ENCODE results near the gene HLA-DMA.
A peak's percentile ranks its signal among the peaks of the same experiment; 100 is the strongest.

The HLA-DMA gene

DNA sequence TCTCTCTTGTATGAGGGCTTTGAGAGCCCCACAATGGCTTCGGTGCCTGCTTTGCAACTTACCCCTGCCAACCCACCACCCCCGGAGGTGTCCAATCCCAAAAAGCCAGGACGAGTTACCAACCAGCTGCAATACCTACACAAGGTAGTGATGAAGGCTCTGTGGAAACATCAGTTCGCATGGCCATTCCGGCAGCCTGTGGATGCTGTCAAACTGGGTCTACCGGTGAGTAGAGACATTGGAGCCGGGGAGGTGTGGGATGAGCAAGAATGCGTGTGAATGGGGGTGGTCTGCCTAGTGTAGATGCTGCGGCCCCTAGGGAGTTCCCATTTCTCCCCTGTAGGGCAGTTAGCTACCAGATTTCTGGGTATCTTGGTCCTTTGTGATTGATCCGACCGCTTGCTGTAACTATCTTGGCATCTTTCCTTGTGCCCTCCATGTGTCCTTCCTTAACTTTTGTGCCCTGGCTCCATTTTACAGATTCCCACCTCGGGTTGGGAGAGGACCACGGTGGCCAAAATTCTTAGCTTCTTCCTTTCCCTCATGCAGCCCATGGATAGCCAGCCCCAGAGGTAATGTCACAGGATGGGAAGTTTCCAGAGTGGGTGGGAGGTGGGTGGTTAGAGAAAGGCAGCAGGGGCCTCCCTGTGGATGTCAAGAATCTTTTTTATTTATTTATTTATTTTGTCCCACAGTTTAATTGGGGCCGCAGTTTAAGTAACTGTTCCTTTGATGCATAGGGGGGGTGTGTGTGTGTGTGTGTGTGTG, 21.8 kb upstream of the HLA-DMA start:
- DNase-seq (ENCODE audit: low read depth): no peak
- peak overlapping the region; percentile 91 for H3K4me3 ChIP-seq (ENCODE audit: control insufficient read depth, low read depth, low read length)
- TF ChIP-seq, protein P1, sequence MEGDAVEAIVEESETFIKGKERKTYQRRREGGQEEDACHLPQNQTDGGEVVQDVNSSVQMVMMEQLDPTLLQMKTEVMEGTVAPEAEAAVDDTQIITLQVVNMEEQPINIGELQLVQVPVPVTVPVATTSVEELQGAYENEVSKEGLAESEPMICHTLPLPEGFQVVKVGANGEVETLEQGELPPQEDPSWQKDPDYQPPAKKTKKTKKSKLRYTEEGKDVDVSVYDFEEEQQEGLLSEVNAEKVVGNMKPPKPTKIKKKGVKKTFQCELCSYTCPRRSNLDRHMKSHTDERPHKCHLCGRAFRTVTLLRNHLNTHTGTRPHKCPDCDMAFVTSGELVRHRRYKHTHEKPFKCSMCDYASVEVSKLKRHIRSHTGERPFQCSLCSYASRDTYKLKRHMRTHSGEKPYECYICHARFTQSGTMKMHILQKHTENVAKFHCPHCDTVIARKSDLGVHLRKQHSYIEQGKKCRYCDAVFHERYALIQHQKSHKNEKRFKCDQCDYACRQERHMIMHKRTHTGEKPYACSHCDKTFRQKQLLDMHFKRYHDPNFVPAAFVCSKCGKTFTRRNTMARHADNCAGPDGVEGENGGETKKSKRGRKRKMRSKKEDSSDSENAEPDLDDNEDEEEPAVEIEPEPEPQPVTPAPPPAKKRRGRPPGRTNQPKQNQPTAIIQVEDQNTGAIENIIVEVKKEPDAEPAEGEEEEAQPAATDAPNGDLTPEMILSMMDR (IDR thresholded peaks at IDR 0.05; ENCODE audit: control insufficient read depth, insufficient read depth, low read depth, low read length, missing control alignments): no peak

DNA sequence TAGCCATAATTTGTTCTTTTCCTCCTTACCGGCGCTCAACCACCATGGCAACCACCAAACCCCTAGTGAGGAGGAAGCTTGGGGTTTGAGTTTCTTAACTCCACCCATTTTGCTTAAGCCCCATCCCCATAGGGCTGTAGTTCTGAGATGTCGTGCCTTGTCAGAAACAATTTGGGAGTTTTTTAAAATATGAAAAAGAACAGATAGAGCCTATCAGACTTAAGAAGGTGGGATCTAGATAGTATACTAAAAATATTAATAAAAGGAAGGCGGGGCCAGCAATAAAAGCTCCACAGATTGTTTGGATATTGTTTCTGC, 21.1 kb upstream of the HLA-DMA start:
- peak overlapping the region; percentile 91 for H3K4me3 ChIP-seq (ENCODE audit: control insufficient read depth, low read depth, low read length)
- TF ChIP-seq, protein P1 (IDR thresholded peaks at IDR 0.05; ENCODE audit: control insufficient read depth, insufficient read depth, low read depth, low read length, missing control alignments): no peak
- DNase-seq (ENCODE audit: low read depth): no peak

DNA sequence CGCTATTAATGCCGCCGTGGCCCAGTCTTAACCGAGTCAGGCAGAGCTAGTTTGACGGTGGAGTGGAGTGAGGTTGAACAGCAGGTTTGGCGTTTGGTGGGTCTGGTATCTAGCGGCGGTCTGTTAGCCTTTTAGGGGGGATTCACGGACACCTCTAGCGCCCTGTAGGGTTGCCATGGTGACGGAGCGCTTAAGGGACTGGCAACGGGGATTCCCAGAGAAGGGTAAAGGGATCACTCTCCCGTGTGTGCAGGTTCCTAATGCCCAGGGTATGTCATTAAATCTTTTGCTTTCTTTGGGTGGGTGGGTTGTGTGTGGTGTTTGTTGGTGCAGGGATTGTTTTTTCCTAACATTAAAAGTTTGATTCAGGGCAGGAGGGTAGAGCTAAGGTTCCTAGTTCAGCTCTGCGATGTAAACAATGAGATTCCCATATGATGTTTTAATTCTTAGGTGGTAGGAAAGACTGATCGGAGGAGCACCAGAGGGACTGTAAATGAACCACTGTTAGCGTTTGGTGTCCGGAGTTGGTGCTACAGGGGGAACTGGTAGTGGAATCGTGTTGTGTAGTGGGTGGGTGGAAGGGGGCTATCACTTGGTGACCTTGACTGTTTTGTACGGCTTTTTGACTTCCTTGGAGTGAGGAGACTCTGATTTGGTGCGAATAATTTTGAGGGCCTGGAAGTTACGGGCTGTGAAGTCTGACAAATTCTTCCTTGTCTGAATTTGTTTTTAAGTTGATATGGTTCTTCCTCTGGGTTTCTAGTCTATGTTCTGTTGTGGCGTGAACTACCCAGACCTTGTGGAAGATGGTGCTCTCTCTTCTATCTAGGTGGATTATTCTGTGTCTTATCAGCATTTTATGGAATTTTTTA, 20.5 kb upstream of the HLA-DMA start:
- DNase-seq (ENCODE audit: low read depth): no peak
- H3K4me3 ChIP-seq (ENCODE audit: control insufficient read depth, low read depth, low read length): peak overlapping the region; percentile 91
- TF ChIP-seq, protein P1 (IDR thresholded peaks at IDR 0.05; ENCODE audit: control insufficient read depth, insufficient read depth, low read depth, low read length, missing control alignments): no peak

DNA sequence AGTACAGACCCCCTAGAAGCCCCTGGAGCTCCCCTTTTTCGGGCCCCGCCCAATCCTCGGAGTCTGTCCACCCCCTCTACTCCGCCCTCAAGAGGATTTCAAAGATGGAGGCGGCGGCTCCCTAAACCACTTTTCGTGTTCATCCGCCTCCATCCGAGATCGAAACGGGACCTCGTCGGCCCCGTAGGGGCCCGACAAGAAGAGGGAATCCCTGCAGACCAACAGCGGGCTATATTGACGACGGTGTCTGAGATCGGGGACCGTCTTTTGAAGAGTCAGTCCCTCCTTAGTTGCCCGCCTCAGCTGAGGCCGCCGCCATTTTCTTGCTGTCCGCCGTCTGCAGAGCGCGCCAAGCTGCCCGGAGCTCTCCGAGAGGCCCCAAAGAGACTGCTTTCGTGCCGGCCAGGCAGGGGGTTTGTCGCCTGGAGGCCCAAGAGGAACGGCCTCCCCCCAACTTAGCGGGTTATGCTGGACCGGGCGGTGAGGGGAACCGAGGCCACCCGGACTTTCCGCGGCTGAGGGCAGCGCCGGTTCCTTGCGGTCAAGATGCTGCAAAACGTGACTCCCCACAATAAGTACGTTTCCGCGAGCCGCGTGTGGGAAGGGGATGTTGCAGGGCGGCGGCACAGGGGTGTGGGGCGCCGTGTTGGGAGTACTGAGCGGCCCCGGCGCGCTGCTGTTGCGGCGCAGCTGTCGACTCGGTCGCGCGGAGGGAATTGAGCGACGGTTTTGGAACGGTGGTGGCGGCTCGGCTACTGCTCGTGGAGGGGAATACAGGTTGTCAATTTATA, 19.7 kb upstream of the HLA-DMA start:
- DNase-seq (ENCODE audit: low read depth): no peak
- peak overlapping the region; percentile 91 for H3K4me3 ChIP-seq (ENCODE audit: control insufficient read depth, low read depth, low read length)
- TF ChIP-seq, protein P1 (IDR thresholded peaks at IDR 0.05; ENCODE audit: control insufficient read depth, insufficient read depth, low read depth, low read length, missing control alignments): no peak

DNA sequence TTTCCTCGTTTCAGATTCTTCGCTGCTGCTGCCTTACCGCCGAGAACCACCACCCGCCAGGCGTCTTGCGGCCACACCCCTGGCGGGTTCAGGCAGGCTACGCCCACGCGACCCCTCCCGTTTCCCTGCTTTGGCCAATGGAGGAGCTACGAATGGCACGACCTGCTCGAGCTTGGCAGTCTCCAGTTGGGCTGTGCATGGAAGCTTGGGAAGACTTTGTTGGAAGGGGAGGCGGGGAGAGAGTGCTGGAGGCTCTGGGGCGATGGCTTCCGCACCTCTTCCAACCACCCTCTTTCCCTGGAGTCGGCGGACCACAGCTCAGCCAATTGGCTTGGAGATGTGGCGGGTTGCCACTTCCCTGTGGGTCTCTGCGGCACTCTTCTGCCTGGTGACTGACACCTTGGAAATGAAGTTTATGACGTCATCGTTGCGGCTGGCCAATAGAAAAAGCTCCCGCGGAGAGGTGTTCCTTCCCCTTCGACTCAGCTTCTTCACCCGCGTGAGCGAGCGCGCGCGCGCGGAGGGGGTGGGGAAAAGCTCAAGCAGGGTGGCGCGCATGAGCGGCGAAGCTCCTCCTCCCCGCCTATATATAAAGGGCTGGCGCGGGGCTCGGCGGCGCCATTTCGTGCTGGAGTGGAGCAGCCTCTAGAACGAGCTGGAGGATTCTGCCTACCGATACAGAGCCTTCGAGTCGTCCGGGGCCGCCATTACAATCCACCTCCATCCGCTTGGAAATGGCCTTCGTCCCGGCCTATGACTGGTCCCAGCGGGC, 18.9 kb upstream of the HLA-DMA start:
- TF ChIP-seq, protein P1 (IDR thresholded peaks at IDR 0.05; ENCODE audit: control insufficient read depth, insufficient read depth, low read depth, low read length, missing control alignments): peak; percentile 5
- peak overlapping the region; percentile 93 for H3K4me3 ChIP-seq (ENCODE audit: control insufficient read depth, low read depth, low read length)
- peak; percentile 99 for DNase-seq (ENCODE audit: low read depth)

DNA sequence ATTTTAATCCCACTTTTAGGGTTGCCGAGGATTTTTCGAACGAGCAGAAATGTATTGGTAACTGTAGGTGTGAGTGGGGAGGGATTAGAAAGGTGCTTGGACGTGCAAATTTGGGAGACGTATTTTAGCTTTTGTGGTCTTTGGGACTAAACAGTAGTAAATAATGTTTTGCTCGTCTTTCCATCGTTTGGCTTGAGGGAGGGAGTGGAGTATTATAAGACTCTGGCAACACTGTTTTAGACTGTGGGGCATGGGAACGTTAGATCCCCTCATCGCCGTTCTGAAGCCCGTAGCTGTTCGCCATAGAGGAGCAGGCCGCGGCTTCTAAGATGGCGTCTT, 18.3 kb upstream of the HLA-DMA start:
- peak overlapping the region; percentile 93 for H3K4me3 ChIP-seq (ENCODE audit: control insufficient read depth, low read depth, low read length)
- TF ChIP-seq, protein P1 (IDR thresholded peaks at IDR 0.05; ENCODE audit: control insufficient read depth, insufficient read depth, low read depth, low read length, missing control alignments): no peak
- DNase-seq (ENCODE audit: low read depth): no peak

Measured in AG09309 (cell line).